Adrenal gland (tissue), 12 donors: ENCODE results near the gene DLG4. TPM values are rescaled to one million over a fixed set of nuclear protein-coding genes. Genes with fewer than 3 reads are reported as not detected.

Experiments used
- DNase-seq, 7 donors: peaks; one replicate each; pipeline ENCODE4 v3.0.0-alpha.2; 2019 to 2020
- H3K27ac ChIP-seq, 5 donors: fragments of 200-600 bp; sonication (generic) in 4 of 5; 1 replicate in 3 of 5; 2 replicates in 2 of 5; pipeline versions ENCODE4 v1.5.1 to v1.8.0; 2016 to 2020; ENCODE audit warnings: mild to moderate bottlenecking in 1 of 5
- H3K27me3 ChIP-seq: fragments of 200-600 bp; 2 replicates; pipeline ENCODE4 v1.8.0; 2021
- H3K36me3 ChIP-seq, 2 donors: fragments of 200-600 bp; replicated peaks in 1 of 2; 1 replicate in 1 of 2; 2 replicates in 1 of 2; pipeline versions ENCODE4 v1.5.1 to v1.8.0; 2018 to 2022
- H3K4me1 ChIP-seq, 2 donors: fragments of 200-600 bp; replicated peaks in 1 of 2; 1 replicate in 1 of 2; 2 replicates in 1 of 2; pipeline versions ENCODE4 v1.5.1 to v1.8.0; 2018 to 2021
- H3K4me3 ChIP-seq, 4 donors: fragments of 200-600 bp; sonication (generic) in 3 of 4; one replicate each; pipeline ENCODE4 v1.5.1; 2016 to 2018
- H3K9me3 ChIP-seq, 3 donors: fragments of 200-600 bp; sonication (generic) in 1 of 3; replicated peaks in 1 of 3; 1 replicate in 2 of 3; 2 replicates in 1 of 3; pipeline versions ENCODE4 v1.5.1 to v1.8.0; 2016 to 2021
- CTCF ChIP-seq, 6 experiments: fragments of 450-650 bp in 4 of 6; fragments of 200-600 bp in 2 of 6; sonication (generic) in 1 of 6; IDR thresholded peaks; 1 replicate in 5 of 6; 2 replicates in 1 of 6; pipeline versions ENCODE4 v1.5.1 to v1.8.0; 2016 to 2021; ENCODE audit warnings: antibody characterized with exemption in 6 of 6, mild to moderate bottlenecking in 2 of 6, moderate library complexity in 1 of 6
- POLR2A ChIP-seq, 2 donors: fragments of 450-650 bp; IDR thresholded peaks; one replicate each; pipeline ENCODE4 v1.6.1; 2017; ENCODE audit warnings: antibody characterized with exemption in 2 of 2, mild to moderate bottlenecking in 2 of 2, moderate library complexity in 1 of 2
- WGBS, 4 donors: extraction: QIAGEN DNeasy Blood & Tissue Kit in 2 of 4; methylation state at CpG; one replicate each; pipeline versions ENCODE4 v1.1.5 to v1.1.7; 2013 to 2017; 5-methylcytosine and 5-hydroxymethylcytosine counted together
- intact Hi-C, 2 donors: fragments of 100-400 bp; cut with DNase I; formaldehyde crosslinking; loops; one replicate each; pipeline versions ENCODE4 v1.14.1 to v1.15.0; 2022 to 2023
- polyA plus RNA-seq, 3 donors: library from polyadenylated mRNA; stranded (reverse); fragments of 200-250 nt in 2 of 3; fragments of 350-450 nt in 1 of 3; fragmentation: Illumina TruSeq in 1 of 3; extraction: RNeasy Lipid Tissue Mini Kit (QIAGEN cat#74804) in 1 of 3; gene quantifications; one replicate each; pipeline ENCODE4 v1.2.3, GENCODE V29; 2013 to 2014
- total RNA-seq, 9 donors: library from RNA; depleted of rRNA in 4 of 9; stranded (reverse); fragments of >200 nt in 4 of 9; fragments of 120-200 nt in 1 of 9; fragmentation: NEBNext Ultra II Directional in 1 of 9; extraction: Animal tissue kit (Norgen Biotek cat#: 25700) in 1 of 9; gene quantifications; one replicate each; pipeline versions ENCODE4 v1.1.0 to v1.2.4, GENCODE V29; 2013 to 2023
- donor health status: healthy with polysubstance abuse.
- donor health status: Bipolar disorder and iron deficiency.
- donor health status: DM: yes; HTN: yes; CAD: no.
- donor health status: DM: no; HTN: no; CAD: no.
- donor health status: DM: no; HTN: no; CAD: no.
- donor health status: DM: yes; HTN: yes; CAD: no.

The DLG4 gene
- total and polyA plus RNA-seq, 12 donors, result 14.1 to 172 (median 30.5) TPM

GRCh38 chr17:7260651-7261378 lies 41.2 kb upstream of the DLG4 start:
- 7 to 45% (median 10%) methylated on average over 4 to 54 of the region's 54 CpGs for WGBS, 4 donors
- Histone ChIP-seq H3K9me3 (no peaks in the 10 kb centered on the region), H3K4me3 (peak overlapping the region in 2 of 4 donors; percentile 14 to 61), H3K27me3 (no peaks in the 10 kb centered on the region), H3K27ac (peak overlapping the region in 2 of 5 donors; percentile 38 to 81), H3K36me3 (peaks cover 0 to 31% of the 10 kb centered on the region in 2 donors), H3K4me1 (peaks cover 12 to 21% of the 10 kb centered on the region in 2 donors)
- intact Hi-C loops, result loop anchor here in 1 of 2 donors (5.0 kb wide), 1 partner anchor 41 kb away; no protein-coding TSS in a partner anchor
- no peak for TF ChIP-seq CTCF (IDR thresholded peaks at IDR 0.05)
- TF ChIP-seq POLR2A (IDR thresholded peaks at IDR 0.05), result no peak
- DNase-seq, result peak in 4 of 7 donors; percentile 56 to 64 (median 62)

DNA sequence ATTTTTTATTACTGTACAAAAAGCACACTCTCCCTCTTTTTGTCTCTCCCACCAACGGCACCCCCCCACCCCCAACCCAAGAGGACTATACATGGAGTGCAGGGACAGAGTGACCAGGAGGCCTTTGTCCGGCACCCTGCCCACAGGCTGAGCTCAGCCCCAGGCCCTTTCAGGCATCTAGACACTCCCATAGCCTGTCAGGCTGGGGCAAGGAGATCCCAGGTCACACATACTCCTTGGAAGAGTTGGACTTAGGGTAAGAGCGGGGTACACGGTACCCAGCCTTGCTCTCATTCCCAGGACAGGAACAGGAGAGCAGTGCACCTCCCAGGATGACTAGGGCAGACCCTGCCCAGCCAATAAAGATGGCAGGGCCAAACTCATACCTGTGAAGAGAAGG lies 40.5 kb upstream of the DLG4 start:
- no peak for DNase-seq
- no peaks in the 10 kb centered on the region for H3K27me3 ChIP-seq
- intact Hi-C loops, result loop anchor here in 1 of 2 donors (5.0 kb wide), 1 partner anchor 42 kb away; no protein-coding TSS in a partner anchor
- H3K4me1 ChIP-seq, result peaks cover 12 to 21% of the 10 kb centered on the region in 2 donors
- peak overlapping the region in 1 of 5 donors; percentile 81 for H3K27ac ChIP-seq
- TF ChIP-seq POLR2A (IDR thresholded peaks at IDR 0.05), result no peak
- H3K36me3 ChIP-seq, result peaks cover 0 to 38% of the 10 kb centered on the region in 2 donors
- WGBS, 4 donors, result 83 to 85% (median 84%) methylated on average over 4 of the region's 4 CpGs
- H3K4me3 ChIP-seq, result peak overlapping the region in 1 of 4 donors; percentile 61
- H3K9me3 ChIP-seq, result no peaks in the 10 kb centered on the region

GRCh38 chr17:7259555-7259889 lies 39.9 kb upstream of the DLG4 start:
- intact Hi-C loops, result no loop called here
- H3K27ac ChIP-seq, result no peak overlapping the region
- H3K36me3 ChIP-seq, result peaks cover 0 to 44% of the 10 kb centered on the region in 2 donors
- no peak overlapping the region for H3K4me3 ChIP-seq
- TF ChIP-seq POLR2A (IDR thresholded peaks at IDR 0.05) (no peak), CTCF (IDR thresholded peaks at IDR 0.05) (no peak)
- no peaks in the 10 kb centered on the region for H3K9me3 ChIP-seq
- H3K4me1 ChIP-seq, result peaks cover 12 to 21% of the 10 kb centered on the region in 2 donors
- no peak for DNase-seq
- WGBS, 4 donors, result 91 to 97% (median 95%) methylated on average over 6 of the region's 6 CpGs
- no peaks in the 10 kb centered on the region for H3K27me3 ChIP-seq

GRCh38 chr17:7258731-7259554 lies 39.3 kb upstream of the DLG4 start:
- peak in 1 of 7 donors; percentile 52 for DNase-seq
- 74 to 83% (median 78%) methylated on average over 4 to 7 of the region's 7 CpGs for WGBS, 4 donors
- Histone ChIP-seq H3K9me3 (no peaks in the 10 kb centered on the region), H3K27ac (no peak overlapping the region), H3K4me1 (peaks cover 12 to 26% of the 10 kb centered on the region in 2 donors), H3K36me3 (peaks cover 0 to 50% of the 10 kb centered on the region in 2 donors), H3K27me3 (no peaks in the 10 kb centered on the region), H3K4me3 (no peak overlapping the region)
- intact Hi-C loops, result no loop called here
- no peak for TF ChIP-seq CTCF (IDR thresholded peaks at IDR 0.05)
